Measurements from ENCODE around the gene MTA2.

DNA sequence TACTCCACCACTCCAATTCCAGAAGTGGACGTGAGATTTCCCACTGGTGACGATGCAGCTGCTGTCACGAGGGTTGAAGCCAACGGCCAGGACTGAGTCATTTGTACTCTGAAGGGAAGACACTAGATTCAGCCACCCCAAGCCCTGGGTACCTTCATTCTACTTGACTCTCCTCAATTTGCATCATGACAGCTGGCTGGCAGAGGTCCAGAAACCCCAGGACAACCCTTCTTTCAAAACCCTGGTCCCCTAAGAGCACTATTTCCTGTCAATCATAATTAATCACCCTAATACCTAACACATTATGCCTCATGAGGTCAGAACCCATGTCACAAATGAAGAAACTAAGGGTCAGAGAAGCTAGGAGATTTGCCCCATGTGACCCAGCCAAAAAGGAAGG, 6.0 kb upstream of the MTA2 start:
- TF ChIP-seq, protein P1, sequence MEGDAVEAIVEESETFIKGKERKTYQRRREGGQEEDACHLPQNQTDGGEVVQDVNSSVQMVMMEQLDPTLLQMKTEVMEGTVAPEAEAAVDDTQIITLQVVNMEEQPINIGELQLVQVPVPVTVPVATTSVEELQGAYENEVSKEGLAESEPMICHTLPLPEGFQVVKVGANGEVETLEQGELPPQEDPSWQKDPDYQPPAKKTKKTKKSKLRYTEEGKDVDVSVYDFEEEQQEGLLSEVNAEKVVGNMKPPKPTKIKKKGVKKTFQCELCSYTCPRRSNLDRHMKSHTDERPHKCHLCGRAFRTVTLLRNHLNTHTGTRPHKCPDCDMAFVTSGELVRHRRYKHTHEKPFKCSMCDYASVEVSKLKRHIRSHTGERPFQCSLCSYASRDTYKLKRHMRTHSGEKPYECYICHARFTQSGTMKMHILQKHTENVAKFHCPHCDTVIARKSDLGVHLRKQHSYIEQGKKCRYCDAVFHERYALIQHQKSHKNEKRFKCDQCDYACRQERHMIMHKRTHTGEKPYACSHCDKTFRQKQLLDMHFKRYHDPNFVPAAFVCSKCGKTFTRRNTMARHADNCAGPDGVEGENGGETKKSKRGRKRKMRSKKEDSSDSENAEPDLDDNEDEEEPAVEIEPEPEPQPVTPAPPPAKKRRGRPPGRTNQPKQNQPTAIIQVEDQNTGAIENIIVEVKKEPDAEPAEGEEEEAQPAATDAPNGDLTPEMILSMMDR (IDR thresholded peaks at IDR 0.05), result no peak
- no peak for TF ChIP-seq POLR2A (IDR thresholded peaks at IDR 0.05)
